RWPE2 (cell line): ENCODE data around the gene GP1BA.
A peak's percentile ranks its signal among the peaks of the same experiment; 100 is the strongest.

Source experiments
- ATAC-seq: fragments of 200-7000 bp; cut with Tn5 transposase; 3 replicates; pipeline ENCODE4 v1.9.1; 2021; ENCODE audit warnings: low read depth
- DNase-seq: peaks from one replicate; pipeline ENCODE4 v3.0.0-alpha.2; 2020; ENCODE audit warnings: low spot score
- H3K27ac ChIP-seq: fragments of 450-650 bp; 2 replicates; pipeline ENCODE4 v1.5.1; 2017; ENCODE audit warnings: mild to moderate bottlenecking; ENCODE audit not compliant: poor library complexity, severe bottlenecking
- H3K27me3 ChIP-seq: fragments of 250-450 bp; sonication (Bioruptor Pico); 2 replicates; pipeline ENCODE4 v1.5.1; 2021; ENCODE audit warnings: mild to moderate bottlenecking, moderate library complexity; ENCODE audit not compliant: insufficient read depth, poor library complexity, severe bottlenecking
- H3K36me3 ChIP-seq: fragments of 250-450 bp; sonication (Bioruptor Pico); 2 replicates; pipeline ENCODE4 v1.5.1; 2020; ENCODE audit warnings: low read depth, mild to moderate bottlenecking, moderate library complexity
- H3K4me1 ChIP-seq: fragments of 250-450 bp; sonication (Bioruptor Pico); 2 replicates; pipeline ENCODE4 v1.5.1; 2021; ENCODE audit warnings: mild to moderate bottlenecking, moderate library complexity; ENCODE audit not compliant: insufficient read depth, poor library complexity, severe bottlenecking
- H3K4me3 ChIP-seq: fragments of 250-450 bp; sonication (Bioruptor Pico); 2 replicates; pipeline ENCODE4 v1.5.1; 2021; ENCODE audit warnings: mild to moderate bottlenecking, moderate library complexity; ENCODE audit not compliant: severe bottlenecking
- H3K9me3 ChIP-seq: fragments of 250-450 bp; sonication (Bioruptor Pico); 2 replicates; pipeline ENCODE4 v1.5.1; 2021; ENCODE audit warnings: mild to moderate bottlenecking, moderate library complexity; ENCODE audit not compliant: severe bottlenecking
- TF ChIP-seq, protein P1 (sequence below): fragments of 450-650 bp; IDR thresholded peaks from one replicate; pipeline ENCODE4 v1.5.1; 2017; ENCODE audit warnings: mild to moderate bottlenecking, moderate library complexity; ENCODE audit not compliant: poor library complexity, severe bottlenecking

Gene GP1BA

DNA sequence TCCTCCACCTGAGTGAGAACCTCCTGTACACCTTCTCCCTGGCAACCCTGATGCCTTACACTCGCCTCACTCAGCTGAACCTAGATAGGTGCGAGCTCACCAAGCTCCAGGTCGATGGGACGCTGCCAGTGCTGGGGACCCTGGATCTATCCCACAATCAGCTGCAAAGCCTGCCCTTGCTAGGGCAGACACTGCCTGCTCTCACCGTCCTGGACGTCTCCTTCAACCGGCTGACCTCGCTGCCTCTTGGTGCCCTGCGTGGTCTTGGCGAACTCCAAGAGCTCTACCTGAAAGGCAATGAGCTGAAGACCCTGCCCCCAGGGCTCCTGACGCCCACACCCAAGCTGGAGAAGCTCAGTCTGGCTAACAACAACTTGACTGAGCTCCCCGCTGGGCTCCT is 679 bp downstream of the GP1BA start:
- H3K4me1 ChIP-seq, result no peaks in the 10 kb centered on the region
- no peaks in the 10 kb centered on the region for H3K27me3 ChIP-seq
- no peak for ATAC-seq
- DNase-seq, result no peak
- no peak overlapping the region for H3K4me3 ChIP-seq
- no peaks in the 10 kb centered on the region for H3K9me3 ChIP-seq
- H3K27ac ChIP-seq, result no peak overlapping the region
- peaks cover 11% of the 10 kb centered on the region for H3K36me3 ChIP-seq
- TF ChIP-seq, protein P1, sequence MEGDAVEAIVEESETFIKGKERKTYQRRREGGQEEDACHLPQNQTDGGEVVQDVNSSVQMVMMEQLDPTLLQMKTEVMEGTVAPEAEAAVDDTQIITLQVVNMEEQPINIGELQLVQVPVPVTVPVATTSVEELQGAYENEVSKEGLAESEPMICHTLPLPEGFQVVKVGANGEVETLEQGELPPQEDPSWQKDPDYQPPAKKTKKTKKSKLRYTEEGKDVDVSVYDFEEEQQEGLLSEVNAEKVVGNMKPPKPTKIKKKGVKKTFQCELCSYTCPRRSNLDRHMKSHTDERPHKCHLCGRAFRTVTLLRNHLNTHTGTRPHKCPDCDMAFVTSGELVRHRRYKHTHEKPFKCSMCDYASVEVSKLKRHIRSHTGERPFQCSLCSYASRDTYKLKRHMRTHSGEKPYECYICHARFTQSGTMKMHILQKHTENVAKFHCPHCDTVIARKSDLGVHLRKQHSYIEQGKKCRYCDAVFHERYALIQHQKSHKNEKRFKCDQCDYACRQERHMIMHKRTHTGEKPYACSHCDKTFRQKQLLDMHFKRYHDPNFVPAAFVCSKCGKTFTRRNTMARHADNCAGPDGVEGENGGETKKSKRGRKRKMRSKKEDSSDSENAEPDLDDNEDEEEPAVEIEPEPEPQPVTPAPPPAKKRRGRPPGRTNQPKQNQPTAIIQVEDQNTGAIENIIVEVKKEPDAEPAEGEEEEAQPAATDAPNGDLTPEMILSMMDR, result no peak

DNA sequence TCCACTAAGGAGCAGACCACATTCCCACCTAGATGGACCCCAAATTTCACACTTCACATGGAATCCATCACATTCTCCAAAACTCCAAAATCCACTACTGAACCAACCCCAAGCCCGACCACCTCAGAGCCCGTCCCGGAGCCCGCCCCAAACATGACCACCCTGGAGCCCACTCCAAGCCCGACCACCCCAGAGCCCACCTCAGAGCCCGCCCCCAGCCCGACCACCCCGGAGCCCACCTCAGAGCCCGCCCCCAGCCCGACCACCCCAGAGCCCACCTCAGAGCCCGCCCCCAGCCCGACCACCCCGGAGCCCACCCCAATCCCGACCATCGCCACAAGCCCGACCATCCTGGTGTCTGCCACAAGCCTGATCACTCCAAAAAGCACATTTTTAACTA is 1.6 kb downstream of the GP1BA start:
- no peaks in the 10 kb centered on the region for H3K27me3 ChIP-seq
- peaks cover 20% of the 10 kb centered on the region for H3K36me3 ChIP-seq
- no peak overlapping the region for H3K27ac ChIP-seq
- no peak overlapping the region for H3K4me3 ChIP-seq
- H3K4me1 ChIP-seq, result no peaks in the 10 kb centered on the region
- TF ChIP-seq, protein P1, result no peak
- DNase-seq, result no peak
- ATAC-seq, result no peak
- H3K9me3 ChIP-seq, result no peaks in the 10 kb centered on the region

DNA sequence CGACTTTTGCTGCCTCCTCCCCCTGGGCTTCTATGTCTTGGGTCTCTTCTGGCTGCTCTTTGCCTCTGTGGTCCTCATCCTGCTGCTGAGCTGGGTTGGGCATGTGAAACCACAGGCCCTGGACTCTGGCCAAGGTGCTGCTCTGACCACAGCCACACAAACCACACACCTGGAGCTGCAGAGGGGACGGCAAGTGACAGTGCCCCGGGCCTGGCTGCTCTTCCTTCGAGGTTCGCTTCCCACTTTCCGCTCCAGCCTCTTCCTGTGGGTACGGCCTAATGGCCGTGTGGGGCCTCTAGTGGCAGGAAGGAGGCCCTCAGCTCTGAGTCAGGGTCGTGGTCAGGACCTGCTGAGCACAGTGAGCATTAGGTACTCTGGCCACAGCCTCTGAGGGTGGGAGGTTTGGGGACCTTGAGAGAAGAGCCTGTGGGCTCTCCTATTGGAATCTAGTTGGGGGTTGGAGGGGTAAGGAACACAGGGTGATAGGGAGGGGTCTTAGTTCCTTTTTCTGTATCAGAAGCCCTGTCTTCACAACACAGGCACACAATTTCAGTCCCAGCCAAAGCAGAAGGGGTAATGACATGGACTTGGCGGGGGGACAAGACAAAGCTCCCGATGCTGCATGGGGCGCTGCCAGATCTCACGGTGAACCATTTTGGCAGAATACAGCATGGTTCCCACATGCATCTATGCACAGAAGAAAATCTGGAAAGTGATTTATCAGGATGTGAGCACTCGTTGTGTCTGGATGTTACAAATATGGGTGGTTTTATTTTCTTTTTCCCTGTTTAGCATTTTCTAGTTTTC is 2.3 kb downstream of the GP1BA start:
- H3K4me3 ChIP-seq, result no peak overlapping the region
- TF ChIP-seq, protein P1, result peak; percentile 39
- H3K4me1 ChIP-seq, result no peaks in the 10 kb centered on the region
- no peaks in the 10 kb centered on the region for H3K27me3 ChIP-seq
- ATAC-seq (peak; percentile 74), DNase-seq (no peak)
- H3K36me3 ChIP-seq, result peaks cover 21% of the 10 kb centered on the region
- H3K27ac ChIP-seq, result no peak overlapping the region
- H3K9me3 ChIP-seq, result no peaks in the 10 kb centered on the region

DNA sequence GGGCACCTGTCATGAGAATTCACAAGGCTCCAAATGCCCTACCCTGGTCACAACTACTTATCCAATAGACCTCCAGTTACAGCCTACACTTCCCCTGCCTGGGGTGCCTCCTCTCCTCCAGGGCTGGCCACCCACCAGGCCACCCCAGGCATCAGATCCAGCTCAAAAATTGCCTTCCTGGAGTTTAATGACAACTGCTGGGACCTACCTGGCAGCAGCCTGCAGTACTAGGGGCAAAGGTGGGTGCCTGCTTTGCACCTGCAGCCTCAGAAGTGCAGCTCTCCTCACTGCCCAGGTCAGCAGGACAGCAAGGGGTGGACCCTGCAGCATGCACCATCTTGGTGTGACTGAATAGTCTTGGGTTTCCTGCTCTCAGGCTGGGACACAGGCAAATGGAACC is 3.6 kb downstream of the GP1BA start:
- Histone ChIP-seq H3K27ac (no peak overlapping the region), H3K36me3 (peaks cover 21% of the 10 kb centered on the region), H3K9me3 (no peaks in the 10 kb centered on the region), H3K4me3 (no peak overlapping the region), H3K4me1 (no peaks in the 10 kb centered on the region), H3K27me3 (no peaks in the 10 kb centered on the region)
- no peak for ATAC-seq
- TF ChIP-seq, protein P1, result no peak
- no peak for DNase-seq

DNA sequence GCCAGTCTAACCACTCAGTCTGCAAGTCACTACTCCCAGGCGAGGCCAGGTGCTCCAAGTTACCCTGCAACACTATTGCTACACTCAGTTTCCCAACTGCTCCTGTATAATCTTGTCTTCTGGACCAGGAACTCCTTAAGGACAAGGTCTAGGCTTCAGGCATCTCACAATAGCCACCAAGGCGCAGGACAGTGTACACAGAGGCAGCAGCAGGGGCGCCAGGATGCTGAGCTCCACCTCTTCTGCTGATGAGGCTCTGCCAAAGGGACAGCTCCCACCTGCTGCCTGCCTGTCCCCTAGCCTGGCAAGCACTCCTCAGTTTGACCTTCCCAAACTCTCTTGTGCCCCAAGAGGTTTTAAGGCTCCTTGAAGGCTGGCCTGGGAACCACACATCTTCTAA is 4.4 kb downstream of the GP1BA start:
- Histone ChIP-seq H3K4me1 (peaks cover 3% of the 10 kb centered on the region), H3K27me3 (no peaks in the 10 kb centered on the region), H3K36me3 (peaks cover 24% of the 10 kb centered on the region), H3K27ac (no peak overlapping the region), H3K9me3 (no peaks in the 10 kb centered on the region), H3K4me3 (no peak overlapping the region)
- DNase-seq (no peak), ATAC-seq (no peak)
- TF ChIP-seq, protein P1, result no peak
